SU-DHL-6 (cell line): ENCODE results near the gene EPM2AIP1.
"Not testable (repeated sequence)": the region's sequence is repeated elsewhere in the genome, so short reads cannot be mapped to it uniquely, and the experiment has no call there.

Experiments
- H2AFZ ChIP-seq: fragments of 200-600 bp; sonication (generic); 2 replicates; pipeline ENCODE4 v1.6.1; 2014; ENCODE audit warnings: low read depth, mild to moderate bottlenecking, moderate library complexity, mixed read lengths, antibody characterized with exemption, low read length; ENCODE audit not compliant: severe bottlenecking
- H3F3A ChIP-seq: fragments of 200-600 bp; shearing (Covaris generic); 2 replicates; pipeline ENCODE4 v1.6.0; 2016; ENCODE audit warnings: antibody characterized with exemption, mild to moderate bottlenecking; ENCODE audit not compliant: insufficient read depth
- H3K27ac ChIP-seq: fragments of 200-600 bp; sonication (generic); 2 replicates; pipeline ENCODE4 v1.5.1; 2016; ENCODE audit warnings: low read depth, mild to moderate bottlenecking, low read length, moderate library complexity, mixed read lengths
- H3K27me3 ChIP-seq: fragments of 200-600 bp; sonication (generic), shearing (Covaris generic); 2 replicates; pipeline ENCODE4 v1.6.0; 2014; ENCODE audit warnings: mild to moderate bottlenecking, low read length
- H3K36me3 ChIP-seq: fragments of 200-600 bp; sonication (generic); 2 replicates; pipeline ENCODE4 v1.6.1; 2014; ENCODE audit warnings: mild to moderate bottlenecking, low read length, mixed read lengths
- H3K4me2 ChIP-seq: fragments of 300-600, 200-600 bp; shearing (Covaris generic), sonication (generic); 2 replicates; pipeline ENCODE4 v1.6.0; 2014; ENCODE audit warnings: low read length, low read depth, mild to moderate bottlenecking; ENCODE audit not compliant: poor library complexity, severe bottlenecking
- H3K4me3 ChIP-seq: fragments of 200-600 bp; sonication (generic); 2 replicates; pipeline ENCODE4 v1.5.1; 2014; ENCODE audit warnings: antibody characterized with exemption, low read length, mild to moderate bottlenecking, mixed read lengths; ENCODE audit not compliant: insufficient read depth, poor library complexity, severe bottlenecking
- H3K79me2 ChIP-seq: fragments of 200-600 bp; sonication (generic); 2 replicates; pipeline ENCODE4 v1.6.1; 2014; ENCODE audit warnings: mild to moderate bottlenecking, low read length, moderate library complexity; ENCODE audit not compliant: insufficient read depth
- H3K9ac ChIP-seq: fragments of 200-600 bp; sonication (generic); 2 replicates; pipeline ENCODE4 v1.7.0; 2014; ENCODE audit warnings: mild to moderate bottlenecking, low read length
- H3K9me2 ChIP-seq: fragments of 200-600 bp; sonication (generic); replicated peaks from 2 replicates; pipeline ENCODE4 v1.6.1; 2014; ENCODE audit warnings: low read length; ENCODE audit not compliant: insufficient read depth
- H3K9me3 ChIP-seq: fragments of 200-600 bp; sonication (generic); 2 replicates; pipeline ENCODE4 v1.6.1; 2014; ENCODE audit warnings: low read length, mixed read lengths; ENCODE audit not compliant: insufficient read depth
- H4K20me1 ChIP-seq: fragments of 200-600 bp; sonication (generic); 2 replicates; pipeline ENCODE4 v1.6.1; 2014; ENCODE audit warnings: low read depth, mild to moderate bottlenecking, antibody characterized with exemption, low read length, moderate library complexity, mixed read lengths
- CTCF ChIP-seq: fragments of 200-600 bp; sonication (generic); IDR thresholded peaks from one replicate; pipeline ENCODE4 v1.5.1; 2017; ENCODE audit warnings: antibody characterized with exemption, mild to moderate bottlenecking, low read length, moderate library complexity; ENCODE audit not compliant: insufficient read depth, poor library complexity, severe bottlenecking
- EZH2phosphoT487 ChIP-seq: fragments of 200-600 bp; sonication (generic), shearing (Covaris generic); conservative IDR thresholded peaks from 2 replicates; pipeline ENCODE4 v1.6.1; 2018; ENCODE audit warnings: mild to moderate bottlenecking, antibody characterized with exemption, low read length, moderate library complexity, mixed read lengths

Gene EPM2AIP1

GRCh38 chr3:36964817-36965216, 28.1 kb downstream of the EPM2AIP1 start:
- Histone ChIP-seq H3K4me2 (no peak overlapping the region), H3K36me3 (no peaks in the 10 kb centered on the region), H3K9ac (no peak overlapping the region), H3K9me2 (no peaks in the 10 kb centered on the region), H2AFZ (no peak overlapping the region), H3K4me3 (no peak overlapping the region), H3K9me3 (no peaks in the 10 kb centered on the region), H4K20me1 (no peaks in the 10 kb centered on the region), H3K27me3 (no peaks in the 10 kb centered on the region), H3F3A (no peaks in the 10 kb centered on the region), H3K79me2 (no peaks in the 10 kb centered on the region), H3K27ac (no peak overlapping the region)
- TF ChIP-seq EZH2phosphoT487, result no peak
- TF ChIP-seq CTCF, result no peak

- Histone ChIP-seq H3F3A (no peaks in the 10 kb centered on the region), H3K4me3 (no peak overlapping the region), H3K9me3 (no peaks in the 10 kb centered on the region), H3K36me3 (no peaks in the 10 kb centered on the region), H3K27me3 (no peaks in the 10 kb centered on the region), H2AFZ (no peak overlapping the region), H3K9me2 (no peaks in the 10 kb centered on the region), H3K27ac (no peak overlapping the region), H3K4me2 (no peak overlapping the region), H3K79me2 (no peaks in the 10 kb centered on the region), H3K9ac (no peak overlapping the region), H4K20me1 (no peaks in the 10 kb centered on the region)
- no peak for TF ChIP-seq EZH2phosphoT487
- no peak for TF ChIP-seq CTCF
Observed at GRCh38 chr3:36964331-36964730, 28.6 kb downstream of the EPM2AIP1 start.

GRCh38 chr3:36963008-36963407, 29.9 kb downstream of the EPM2AIP1 start:
- not testable (repeated sequence) for H3K27me3 ChIP-seq, H4K20me1 ChIP-seq, H3K9me2 ChIP-seq, H3K4me3 ChIP-seq, H3K36me3 ChIP-seq, H3K9ac ChIP-seq, H3F3A ChIP-seq, H3K79me2 ChIP-seq, H3K4me2 ChIP-seq, H3K9me3 ChIP-seq, H2AFZ ChIP-seq, H3K27ac ChIP-seq

GRCh38 chr3:36960502-36960901, 32.4 kb downstream of the EPM2AIP1 start:
- no peak overlapping the region for H3K4me3 ChIP-seq
- H3K9ac ChIP-seq, result no peak overlapping the region
- no peak overlapping the region for H3K27ac ChIP-seq
- H3K36me3 ChIP-seq, result no peaks in the 10 kb centered on the region
- H3F3A ChIP-seq, result peaks cover 5% of the 10 kb centered on the region
- TF ChIP-seq EZH2phosphoT487, result no peak
- TF ChIP-seq CTCF, result no peak
- H4K20me1 ChIP-seq, result no peaks in the 10 kb centered on the region
- H2AFZ ChIP-seq, result no peak overlapping the region
- H3K4me2 ChIP-seq, result no peak overlapping the region
- H3K79me2 ChIP-seq, result no peaks in the 10 kb centered on the region
- no peaks in the 10 kb centered on the region for H3K9me3 ChIP-seq
- H3K27me3 ChIP-seq, result no peaks in the 10 kb centered on the region
- no peaks in the 10 kb centered on the region for H3K9me2 ChIP-seq
